HL-60/S4 treated with retinoic acid at 250 ng/mL for 4 days and 3 days (cell line): ENCODE measurements around the gene BROX.
"Not testable (repeated sequence)": the region's sequence is repeated elsewhere in the genome, so short reads cannot be mapped to it uniquely, and the experiment has no call there.

Experiments
- in situ Hi-C: fragments of 300-500 bp; cut with MboI; formaldehyde crosslinking; loops from 2 replicates; pipeline ENCODE4 v1.7.0; 2022; ENCODE audit warnings: low sequenced_read_pairs

BROX gene, protein sequence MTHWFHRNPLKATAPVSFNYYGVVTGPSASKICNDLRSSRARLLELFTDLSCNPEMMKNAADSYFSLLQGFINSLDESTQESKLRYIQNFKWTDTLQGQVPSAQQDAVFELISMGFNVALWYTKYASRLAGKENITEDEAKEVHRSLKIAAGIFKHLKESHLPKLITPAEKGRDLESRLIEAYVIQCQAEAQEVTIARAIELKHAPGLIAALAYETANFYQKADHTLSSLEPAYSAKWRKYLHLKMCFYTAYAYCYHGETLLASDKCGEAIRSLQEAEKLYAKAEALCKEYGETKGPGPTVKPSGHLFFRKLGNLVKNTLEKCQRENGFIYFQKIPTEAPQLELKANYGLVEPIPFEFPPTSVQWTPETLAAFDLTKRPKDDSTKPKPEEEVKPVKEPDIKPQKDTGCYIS

DNA sequence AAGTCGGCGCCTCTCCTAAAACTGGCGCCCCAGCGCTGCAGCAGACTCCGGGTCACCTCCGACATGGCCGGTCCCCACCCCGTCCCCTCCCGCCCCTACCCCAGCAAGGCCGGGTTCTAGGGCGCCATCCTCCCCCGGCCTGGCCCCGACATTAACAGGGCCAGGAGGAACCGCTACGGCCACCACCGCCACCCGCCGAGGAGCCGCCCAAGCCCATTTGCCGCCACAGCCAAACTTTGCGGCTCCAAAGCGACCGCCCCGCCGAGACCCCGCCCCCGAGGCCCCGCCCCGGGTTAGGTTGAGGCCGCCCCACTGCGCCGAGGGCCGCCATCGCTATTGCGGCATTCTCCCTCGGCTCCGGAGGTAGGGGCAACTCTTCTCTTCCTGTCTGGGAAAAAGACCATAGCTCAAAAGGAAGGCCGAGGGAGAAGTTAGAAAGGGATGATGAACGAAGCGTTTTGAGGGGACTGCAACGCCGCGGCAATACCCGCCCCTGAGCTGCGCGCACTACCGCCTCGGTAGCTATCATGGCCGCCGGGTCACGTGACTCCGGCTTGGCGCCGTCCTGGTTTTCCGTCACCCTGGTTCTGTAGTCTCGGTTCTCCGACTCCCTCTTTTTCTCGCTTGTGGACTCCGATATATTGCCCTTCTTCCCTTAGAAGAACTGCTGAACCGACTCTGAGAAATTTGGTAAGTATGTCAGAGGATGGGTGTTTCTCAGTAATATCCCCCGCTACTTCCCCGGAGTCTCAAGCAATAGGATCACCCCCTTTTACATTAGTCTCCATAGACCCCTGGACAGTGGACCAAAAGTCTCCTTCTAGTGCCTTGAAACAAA is at the start of gene BROX, which contains the start of gene AIDA:
TSS of gene BROX (plus strand) at position 312 of the 838 bp plus-strand sequence. CDS start 3,136 bp downstream, outside the sequence.
TSS of gene AIDA (minus strand) at position 239 of the 838 bp plus-strand sequence. CDS start at position 65, 174 bp downstream.
- in situ Hi-C loops = no loop called here

DNA sequence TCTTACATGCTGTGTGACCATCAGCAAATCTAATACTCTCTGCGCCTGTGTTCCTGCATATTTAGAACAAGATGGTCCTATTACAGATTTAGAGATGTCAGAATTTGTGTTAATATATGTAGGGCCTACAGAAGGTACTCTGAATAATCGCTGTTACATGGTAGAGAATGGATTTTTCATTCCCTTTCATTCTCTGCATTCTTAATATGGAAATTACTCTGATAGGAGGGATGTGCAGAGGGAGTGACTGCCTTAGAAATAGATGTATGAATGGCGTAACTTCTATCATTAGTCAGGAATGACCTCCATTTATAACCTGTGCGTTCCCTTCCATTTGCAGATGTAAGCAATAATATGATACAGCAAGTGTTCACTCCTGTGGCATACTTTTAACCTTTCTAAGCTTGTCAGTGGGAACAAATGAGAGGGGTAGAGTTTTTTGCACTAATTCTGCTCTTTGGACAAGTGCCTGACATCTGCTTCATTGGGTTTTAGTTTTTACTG is 48.9 kb upstream of the BROX start:
- in situ Hi-C loops = no loop called here

DNA sequence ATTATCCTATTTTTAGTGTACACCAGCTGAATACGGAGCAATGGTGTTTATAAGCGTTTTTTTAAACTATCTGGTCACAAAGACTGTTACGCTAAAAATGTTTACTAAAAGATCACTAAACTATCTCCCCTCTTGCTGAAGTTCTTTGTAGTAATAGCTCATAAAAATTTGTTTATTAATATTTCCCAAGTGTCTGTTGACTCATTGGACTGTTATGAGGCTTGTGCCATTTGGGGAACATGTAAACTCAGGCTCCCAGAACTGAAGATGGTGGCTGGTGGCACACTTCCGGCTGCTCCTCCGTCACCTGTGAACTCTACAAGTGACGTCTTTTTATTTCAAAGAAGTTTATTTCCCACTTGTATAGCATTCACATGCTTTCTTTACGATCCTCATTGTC is 46.4 kb upstream of the BROX start:
- in situ Hi-C loops = no loop called here

DNA sequence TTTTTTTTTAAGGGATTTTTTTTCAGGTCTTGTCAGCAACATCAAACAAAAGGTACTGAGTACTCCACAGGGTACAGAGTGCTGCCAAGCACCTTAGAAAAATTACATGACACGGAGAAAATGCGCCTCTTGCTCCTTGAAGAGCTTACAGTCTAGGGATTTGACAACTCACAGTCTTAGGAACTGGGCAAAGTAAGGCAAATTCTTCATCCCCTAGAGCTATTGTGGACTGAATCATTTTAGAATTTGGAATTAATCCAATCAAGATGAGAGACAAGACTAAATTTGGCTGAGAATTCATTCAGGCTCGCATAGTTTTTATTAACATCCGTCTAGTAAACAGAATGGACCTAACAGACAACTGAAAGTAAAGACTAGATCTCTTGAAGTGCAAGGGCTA is 44.2 kb upstream of the BROX start:
- in situ Hi-C loops = not testable (repeated sequence)

DNA sequence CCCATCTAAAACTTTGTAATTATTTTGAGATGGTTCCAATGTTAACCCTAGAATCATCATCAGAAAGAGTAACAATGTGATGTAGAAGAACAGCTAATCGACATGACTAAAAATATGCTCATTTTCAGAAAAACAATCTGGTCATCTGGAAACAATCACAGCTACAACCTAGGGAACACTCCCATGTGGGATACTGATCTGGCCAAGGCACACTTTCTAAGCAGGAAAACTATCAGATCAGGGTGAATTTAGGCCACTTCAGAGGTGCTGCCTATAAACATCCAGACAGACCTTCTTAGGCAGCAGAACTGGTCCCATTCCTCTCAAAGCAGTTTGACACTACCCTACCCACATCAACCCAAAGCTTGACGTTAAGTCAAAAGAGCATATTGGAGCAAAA is 43.3 kb upstream of the BROX start:
- in situ Hi-C loops = not testable (repeated sequence)

DNA sequence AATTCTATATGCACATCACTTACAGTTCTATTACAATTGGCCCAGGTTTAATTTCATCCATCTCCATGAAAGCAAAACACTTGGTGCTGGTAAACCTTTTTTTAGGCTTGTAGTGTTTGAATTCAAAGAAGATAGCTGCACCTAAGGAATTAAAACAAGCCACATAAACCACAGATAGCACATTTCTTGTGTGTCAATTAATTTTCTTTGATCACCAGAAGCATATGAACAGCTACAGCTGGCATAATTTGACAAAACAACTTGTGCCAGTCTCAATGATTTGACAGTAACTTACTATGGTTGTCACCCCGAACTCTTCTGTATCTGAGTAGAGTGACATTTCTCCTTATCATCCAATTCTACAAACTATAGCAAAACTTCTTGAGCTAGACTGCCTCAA is 42.3 kb upstream of the BROX start:
- in situ Hi-C loops = no loop called here

DNA sequence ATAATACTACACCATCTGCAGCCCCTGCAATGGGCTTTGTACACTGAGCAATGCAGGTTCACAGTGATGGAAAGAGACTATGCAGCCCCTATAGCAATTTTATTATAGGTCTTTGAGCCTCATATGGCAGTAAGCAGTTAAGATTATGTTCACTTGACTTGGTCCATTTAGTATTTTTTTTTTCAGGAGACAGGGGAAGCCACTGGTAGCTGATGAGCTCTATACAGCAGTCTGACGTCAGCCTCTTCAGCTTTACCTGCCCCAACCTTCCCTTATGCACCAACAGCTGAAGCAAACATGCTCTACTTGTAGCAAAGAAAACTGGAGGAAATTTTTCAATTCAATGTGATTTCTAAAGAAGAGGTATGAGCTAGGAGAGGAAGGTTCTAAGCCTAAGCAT is 32.3 kb upstream of the BROX start:
- in situ Hi-C loops = no loop called here

DNA sequence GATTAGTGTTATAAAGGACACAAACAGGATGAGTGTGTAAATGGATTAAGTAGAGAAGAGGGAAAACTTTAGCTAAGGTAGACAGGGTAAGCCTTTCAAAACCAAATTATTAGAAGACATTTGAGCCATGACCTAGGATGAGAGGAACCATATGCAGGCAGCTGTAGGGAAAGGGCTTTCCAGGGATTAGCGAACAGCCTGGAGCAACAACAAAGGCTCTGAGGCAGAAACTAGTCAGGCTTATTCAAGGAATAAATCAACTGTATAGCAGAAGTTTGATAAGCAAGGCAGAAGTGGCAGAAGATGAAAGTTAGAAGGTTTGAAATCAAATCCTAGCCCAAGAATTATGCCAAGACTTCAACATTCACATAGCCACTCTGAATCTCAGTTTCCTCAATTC is 21.3 kb upstream of the BROX start:
- in situ Hi-C loops = no loop called here

DNA sequence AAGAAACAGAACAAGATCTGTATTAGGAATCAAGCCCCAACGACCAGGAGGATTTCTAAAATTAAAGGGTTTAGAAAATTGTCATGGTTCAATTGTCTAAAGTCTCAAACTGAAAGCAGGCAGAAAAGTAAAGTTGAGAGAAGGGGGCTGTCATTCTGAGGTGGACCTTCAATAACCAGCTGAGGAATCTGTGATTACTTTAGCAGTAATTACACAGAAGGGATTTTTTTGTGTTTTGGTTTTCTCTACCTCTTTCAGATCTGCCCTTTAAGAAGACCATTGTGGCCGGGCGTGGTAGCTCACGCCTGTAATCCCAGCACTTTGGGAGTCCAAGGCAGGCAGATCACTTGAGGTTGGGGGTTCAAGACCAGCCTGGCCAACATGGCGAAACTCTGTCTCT is 17.4 kb upstream of the BROX start:
- in situ Hi-C loops = no loop called here

DNA sequence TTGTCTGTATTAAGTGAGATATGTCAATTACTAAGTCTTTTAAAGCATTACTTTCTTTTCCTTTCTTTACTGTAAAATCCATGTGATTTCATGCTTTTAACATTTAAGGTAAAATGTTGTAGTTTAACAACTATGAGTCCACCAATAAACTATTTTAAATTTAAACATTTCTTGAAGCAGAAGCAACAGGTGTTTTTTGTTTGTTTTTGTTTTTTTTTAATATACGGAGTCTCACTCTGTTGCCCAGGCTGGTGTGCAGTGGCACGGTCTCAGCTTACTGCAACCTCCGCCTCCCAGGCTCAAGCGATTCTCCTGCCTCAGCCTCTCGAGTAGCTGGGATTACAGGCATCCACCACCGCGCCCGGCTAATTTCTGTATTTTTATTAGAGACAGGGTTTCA is 15.6 kb upstream of the BROX start:
- in situ Hi-C loops = no loop called here

DNA sequence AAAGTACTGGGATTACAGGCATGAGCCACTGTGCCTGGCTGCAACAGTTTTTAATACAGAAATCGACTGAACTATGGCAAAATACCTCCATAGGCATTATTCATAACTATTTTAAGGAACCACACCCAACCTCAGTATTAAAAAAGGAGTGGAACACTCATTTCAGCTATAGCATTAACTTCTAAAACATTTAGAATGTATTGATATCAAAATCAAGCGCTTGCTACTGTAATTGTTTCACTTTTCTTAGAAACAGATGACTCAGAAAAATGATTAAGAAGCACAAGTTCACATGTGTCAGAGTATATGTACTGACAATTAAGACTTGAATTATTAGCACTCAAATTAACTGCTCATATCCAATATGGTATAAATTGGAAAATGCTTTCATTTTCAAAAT is 15.2 kb upstream of the BROX start:
- in situ Hi-C loops = no loop called here

DNA sequence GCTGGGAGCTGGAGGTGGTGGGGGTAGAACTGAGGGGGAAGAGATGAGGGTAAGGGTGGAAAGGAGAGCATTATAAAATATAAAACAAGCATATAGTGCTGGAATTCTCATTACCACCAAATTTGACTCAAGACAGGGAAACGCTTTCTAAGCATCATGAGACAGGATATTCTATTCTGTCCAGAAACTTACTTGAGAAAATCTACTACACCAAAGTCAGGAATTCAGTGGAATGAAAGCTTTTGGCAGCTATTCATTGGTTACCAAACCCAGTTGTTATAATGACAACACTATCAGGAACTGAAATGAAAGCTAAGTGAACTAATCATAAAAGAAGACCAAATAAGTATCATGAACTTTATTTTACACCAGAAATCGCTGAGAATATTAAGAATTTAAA is 14.5 kb upstream of the BROX start:
- in situ Hi-C loops = no loop called here

DNA sequence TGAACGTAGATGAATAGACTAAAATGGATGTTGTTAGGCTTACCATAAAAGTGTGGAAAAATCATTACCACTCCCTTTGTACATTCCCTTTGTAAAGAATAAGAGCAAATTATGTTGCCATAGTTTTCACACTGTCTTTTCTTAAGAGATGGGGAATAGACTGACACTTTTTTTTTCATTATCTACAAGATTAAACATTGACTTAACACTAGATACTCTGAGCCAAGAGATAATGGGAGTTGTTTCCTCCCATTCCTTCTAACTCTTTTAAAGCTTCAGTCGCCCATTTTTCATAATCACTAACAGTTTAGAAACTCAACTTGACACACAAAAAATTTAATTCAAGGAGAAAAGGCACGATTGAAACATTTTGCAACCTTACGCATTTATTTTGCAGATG is 10.2 kb upstream of the BROX start:
- in situ Hi-C loops = no loop called here

DNA sequence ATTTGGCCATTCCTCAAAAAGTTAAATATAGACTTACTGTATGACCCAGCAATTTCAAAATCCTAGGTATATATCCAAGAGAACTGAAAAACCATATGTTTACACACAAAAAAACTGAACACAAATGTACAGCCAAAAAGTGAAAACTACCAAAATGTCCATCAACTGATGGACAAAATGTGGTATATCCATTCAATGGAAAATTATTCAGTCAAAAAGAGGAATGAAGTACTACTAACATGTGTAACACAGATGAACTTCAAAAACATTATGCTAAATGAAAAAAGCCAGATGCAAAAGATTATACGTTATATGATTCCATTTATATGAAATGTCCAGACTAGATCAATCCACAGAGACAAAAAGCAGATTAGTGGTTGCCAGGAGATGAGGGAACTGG is 8.1 kb upstream of the BROX start:
- in situ Hi-C loops = no loop called here

DNA sequence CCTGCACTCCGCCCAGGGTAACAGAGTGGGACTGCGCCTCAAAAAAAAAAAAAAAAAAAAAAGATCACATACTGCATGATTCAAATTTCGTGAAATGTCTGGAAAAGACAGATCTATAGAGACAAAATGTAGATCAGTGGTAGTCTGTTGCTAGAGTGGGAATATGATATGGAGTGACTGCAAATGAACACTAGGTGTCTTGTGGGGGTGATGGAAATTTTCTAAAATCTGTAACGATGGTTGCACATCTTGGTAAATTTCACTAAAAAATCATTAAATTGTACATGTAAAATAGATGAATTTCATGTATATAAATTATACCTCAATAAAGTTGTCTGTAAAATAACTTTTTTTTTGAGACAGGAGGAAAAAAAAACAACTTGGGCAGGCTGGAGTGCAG is 5.5 kb upstream of the BROX start:
- in situ Hi-C loops = no loop called here

DNA sequence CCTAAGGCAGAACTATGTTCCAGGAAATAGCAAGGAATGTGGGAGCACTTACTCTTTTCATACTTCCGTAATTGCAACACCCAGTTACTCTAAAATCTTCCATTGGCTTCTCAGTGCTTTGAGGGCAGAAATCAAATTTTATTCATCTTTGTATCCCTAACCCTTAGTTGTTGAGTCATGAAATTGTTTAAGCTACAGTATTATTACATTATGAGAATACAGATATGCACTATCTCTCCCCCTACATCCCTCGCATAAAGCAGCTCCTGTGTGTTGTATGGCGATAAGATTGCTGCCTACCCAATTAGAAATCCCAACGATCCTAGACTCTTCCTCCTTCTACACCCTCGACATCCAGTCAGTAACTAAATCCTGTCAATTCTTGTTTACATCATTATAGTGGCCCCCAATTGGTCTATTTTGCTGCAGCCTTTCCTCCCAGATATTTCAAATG is 2.6 kb upstream of the BROX start:
- in situ Hi-C loops = no loop called here

DNA sequence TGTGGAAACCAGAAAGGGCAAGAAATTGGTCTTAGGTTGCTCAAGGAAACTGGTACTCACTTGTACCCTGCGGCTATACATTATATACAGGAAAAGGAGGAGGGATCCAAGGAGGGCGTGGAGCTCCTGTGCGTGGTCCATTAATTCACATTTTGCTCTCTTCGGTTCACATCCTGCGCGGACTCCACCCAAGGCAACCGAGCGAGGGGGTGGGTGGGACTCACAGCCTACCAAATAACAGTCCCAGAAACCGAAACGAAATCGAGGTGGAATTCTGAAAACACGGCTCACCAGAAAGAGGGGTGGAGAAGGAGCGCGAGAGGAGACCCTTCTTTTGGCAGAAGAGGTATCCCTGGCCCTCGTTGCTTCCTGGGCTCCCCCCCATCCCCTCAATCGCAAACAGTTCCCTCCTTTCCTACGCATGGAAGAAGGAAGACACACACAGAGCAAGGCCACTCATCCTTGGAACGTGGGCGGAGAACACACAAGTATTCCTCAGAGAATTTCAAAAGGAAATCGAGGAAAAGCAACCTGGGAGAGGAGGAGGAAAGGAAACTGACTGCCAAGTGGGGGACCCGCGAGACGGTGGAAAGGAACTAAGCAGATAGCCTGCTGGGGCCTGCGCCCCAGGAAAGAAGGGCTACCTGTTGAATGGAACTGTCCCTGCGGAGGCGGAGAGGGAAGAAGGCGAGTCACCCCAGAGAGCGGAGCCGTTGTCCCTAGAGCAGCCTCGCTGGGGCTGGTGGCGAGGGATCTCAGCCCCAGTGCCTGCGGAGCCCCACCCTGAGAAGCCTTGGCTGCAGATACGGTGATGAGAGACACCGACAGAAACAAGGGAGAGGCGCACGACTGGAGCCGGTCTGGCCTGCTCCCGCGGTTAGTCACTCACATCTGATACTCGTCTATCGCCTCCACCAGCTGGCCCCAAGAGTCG is 778 bp upstream of the BROX start:
- in situ Hi-C loops = no loop called here

DNA sequence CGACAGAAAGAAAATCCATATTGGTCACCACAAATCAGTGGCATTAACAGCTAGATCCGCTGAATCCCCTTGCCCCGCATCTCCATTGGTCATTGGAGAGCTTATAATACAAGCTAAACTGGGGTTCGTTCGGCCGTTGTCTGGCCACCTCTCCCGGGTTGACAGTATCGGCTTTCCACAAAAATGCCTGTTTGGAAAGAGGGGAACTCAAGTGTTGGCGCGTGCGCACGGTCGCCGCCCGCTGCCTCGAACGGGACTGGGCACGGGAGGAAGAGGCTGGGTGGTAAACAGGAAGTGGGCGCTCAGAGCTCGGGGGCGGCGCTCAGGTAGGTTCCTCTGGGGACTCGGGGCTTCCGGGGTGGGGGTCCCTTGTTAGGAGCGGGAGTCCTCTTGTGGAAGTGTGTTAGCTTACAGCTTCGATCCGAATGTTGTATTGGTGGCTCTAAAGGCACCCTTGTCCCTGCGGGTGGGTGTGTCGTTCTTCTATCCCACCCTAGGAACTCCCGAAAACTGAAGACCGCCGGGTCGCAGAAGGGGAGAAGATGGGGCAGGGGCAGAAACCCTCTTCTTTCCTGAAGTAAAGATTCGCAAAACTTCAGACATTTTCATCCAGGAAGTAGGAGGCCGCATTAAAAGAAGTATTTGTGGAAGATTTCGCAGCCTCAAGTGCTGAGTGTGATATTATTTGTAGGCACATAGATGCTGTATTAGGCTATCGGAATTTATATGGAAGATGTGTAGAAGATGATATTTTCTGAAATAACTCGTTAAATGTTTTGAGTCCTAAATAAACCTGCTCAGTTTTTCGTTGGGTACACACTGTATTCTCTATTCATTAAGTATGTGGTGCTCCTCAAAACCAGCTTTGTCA is 962 bp downstream of the BROX start:
- in situ Hi-C loops = no loop called here

DNA sequence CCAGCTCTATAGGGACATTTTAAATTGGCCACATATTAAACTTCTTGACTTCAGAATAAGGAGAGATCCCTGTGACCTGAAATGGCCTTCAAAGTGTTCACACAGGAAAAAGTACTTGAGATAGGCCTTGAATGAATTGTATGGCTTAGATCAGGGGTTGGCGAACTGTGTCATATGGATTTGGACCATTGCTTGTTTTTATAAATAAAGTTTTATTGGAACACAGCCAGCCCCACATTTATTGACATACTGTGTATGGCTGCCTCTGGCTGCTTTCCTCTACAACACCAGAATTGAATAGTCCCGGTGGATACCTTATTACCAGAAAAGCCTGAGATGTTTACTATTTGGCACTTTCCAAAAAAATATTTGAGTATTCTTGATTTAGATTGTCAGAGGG is 4.0 kb downstream of the BROX start:
- in situ Hi-C loops = no loop called here

DNA sequence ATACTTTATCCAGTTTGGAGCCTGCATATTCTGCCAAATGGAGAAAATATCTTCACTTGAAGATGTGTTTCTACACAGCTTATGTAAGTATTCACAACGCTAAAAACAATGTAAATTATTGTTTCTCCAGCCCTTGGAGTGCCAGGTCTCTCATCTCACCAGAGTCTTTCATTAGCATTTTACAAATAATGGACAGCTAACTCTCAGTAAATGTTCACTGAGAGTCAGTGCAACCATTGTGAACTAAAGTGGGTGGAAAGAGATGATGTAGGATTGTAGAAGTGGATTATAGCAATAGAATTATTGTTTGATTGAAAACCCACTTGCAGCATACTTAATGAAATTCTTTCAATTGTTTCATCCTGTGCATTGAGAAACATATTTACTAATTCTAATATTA is 16.4 kb downstream of the BROX start:
- in situ Hi-C loops = no loop called here
